Endothelial cell (in vitro differentiated cells): ENCODE results near the gene MS4A4A. TPM values are rescaled to one million over a fixed set of nuclear protein-coding genes. Genes with fewer than 3 reads are reported as not detected.
"Not testable (repeated sequence)": the region's sequence is repeated elsewhere in the genome, so short reads cannot be mapped to it uniquely, and the experiment has no call there.

Experiments used
- DNase-seq: peaks from one replicate; pipeline ENCODE4 v3.0.0; 2021; ENCODE audit warnings: low spot score
- H3K27ac Mint-ChIP-seq: one replicate; pipeline ENCODE4 v1.8.0; 2021; ENCODE audit warnings: mixed read lengths, inconsistent platforms; ENCODE audit not compliant: unreplicated experiment
- H3K27me3 Mint-ChIP-seq: one replicate; pipeline ENCODE4 v1.8.0; 2021; ENCODE audit warnings: mild to moderate bottlenecking, moderate library complexity, mixed read lengths, inconsistent platforms; ENCODE audit not compliant: unreplicated experiment
- H3K36me3 Mint-ChIP-seq: one replicate; pipeline ENCODE4 v1.8.0; 2021; ENCODE audit warnings: mild to moderate bottlenecking, low read depth, mixed read lengths, inconsistent platforms; ENCODE audit not compliant: unreplicated experiment
- H3K4me1 Mint-ChIP-seq: one replicate; pipeline ENCODE4 v1.8.0; 2021; ENCODE audit warnings: mild to moderate bottlenecking, mixed read lengths, inconsistent platforms; ENCODE audit not compliant: unreplicated experiment
- H3K4me3 Mint-ChIP-seq: one replicate; pipeline ENCODE4 v1.8.0; 2021; ENCODE audit warnings: mild to moderate bottlenecking, mixed read lengths, inconsistent platforms; ENCODE audit not compliant: unreplicated experiment
- H3K9me3 Mint-ChIP-seq: one replicate; pipeline ENCODE4 v1.8.0; 2021; ENCODE audit warnings: mixed read lengths, inconsistent platforms; ENCODE audit not compliant: unreplicated experiment
- CTCF ChIP-seq: fragments of 200-600 bp; sonication (generic); IDR thresholded peaks from one replicate; pipeline ENCODE4 v1.5.0; 2021; ENCODE audit warnings: antibody characterized with exemption; ENCODE audit not compliant: unreplicated experiment
- total RNA-seq: library from RNA; stranded (reverse); fragmentation: NEBNext Ultra II Directional; extraction: Animal tissue kit (Norgen Biotek cat#: 25700); gene quantifications from one replicate; pipeline ENCODE4 v1.2.1, GENCODE V29; 2021; ENCODE audit not compliant: unreplicated experiment

MS4A4A gene
- total RNA-seq, 1 donor from 2014 or later: not detected

GRCh38 chr11:60301178-60301577 is 20.7 kb downstream of the MS4A4A start:
- no peak for TF ChIP-seq CTCF
- H3K27me3 Mint-ChIP-seq: no peaks in the 10 kb centered on the region
- H3K4me1 Mint-ChIP-seq: no peaks in the 10 kb centered on the region
- H3K36me3 Mint-ChIP-seq: no peaks in the 10 kb centered on the region
- H3K27ac Mint-ChIP-seq: no peak overlapping the region
- H3K4me3 Mint-ChIP-seq: no peak overlapping the region
- H3K9me3 Mint-ChIP-seq: no peaks in the 10 kb centered on the region
- no peak for DNase-seq

DNA sequence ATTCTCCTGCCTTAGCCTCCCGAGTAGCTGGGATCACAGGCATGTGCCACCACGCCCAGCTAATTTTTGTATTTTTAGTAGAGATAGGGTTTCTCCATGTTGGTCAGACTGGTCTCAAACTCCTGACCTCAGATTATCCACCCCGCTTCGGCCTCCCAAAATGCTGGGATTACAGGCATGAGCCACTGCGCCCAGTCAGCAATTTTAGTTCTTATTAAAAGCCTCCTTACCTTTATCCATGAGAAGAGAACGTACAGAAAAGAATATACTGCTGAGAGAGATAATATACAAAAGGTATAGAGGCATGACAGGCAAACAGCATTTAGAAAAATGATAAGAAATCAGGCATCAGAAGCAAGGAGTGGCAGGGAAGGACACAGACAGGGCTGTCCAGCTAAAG is 21.4 kb downstream of the MS4A4A start:
- H3K4me1 Mint-ChIP-seq, H3K9me3 Mint-ChIP-seq, H3K4me3 Mint-ChIP-seq, H3K27me3 Mint-ChIP-seq, DNase-seq, H3K27ac Mint-ChIP-seq, H3K36me3 Mint-ChIP-seq: not testable (repeated sequence)

DNA sequence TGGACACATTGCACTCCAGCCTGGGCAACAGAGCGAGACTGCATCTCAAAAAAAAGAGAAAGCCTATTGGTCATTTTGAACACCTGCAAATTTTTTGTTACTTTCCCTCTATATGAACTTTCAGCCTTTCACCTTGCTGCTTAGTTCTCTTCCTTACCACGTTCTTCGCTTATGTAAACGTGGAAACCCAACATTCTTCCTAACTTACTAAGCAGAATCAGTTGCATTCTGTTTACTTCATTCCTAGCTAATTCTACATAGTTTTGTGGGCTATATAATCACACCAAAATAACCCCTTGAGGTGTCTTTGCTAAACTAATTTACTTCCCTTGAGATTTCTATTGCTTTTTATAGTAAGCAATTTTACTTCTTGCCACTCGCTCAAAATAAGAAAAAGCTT is 23.2 kb downstream of the MS4A4A start:
- no peak overlapping the region for H3K27ac Mint-ChIP-seq
- no peak for TF ChIP-seq CTCF
- H3K4me3 Mint-ChIP-seq: no peak overlapping the region
- H3K36me3 Mint-ChIP-seq: no peaks in the 10 kb centered on the region
- no peaks in the 10 kb centered on the region for H3K27me3 Mint-ChIP-seq
- H3K9me3 Mint-ChIP-seq: no peaks in the 10 kb centered on the region
- no peaks in the 10 kb centered on the region for H3K4me1 Mint-ChIP-seq
- DNase-seq: no peak

DNA sequence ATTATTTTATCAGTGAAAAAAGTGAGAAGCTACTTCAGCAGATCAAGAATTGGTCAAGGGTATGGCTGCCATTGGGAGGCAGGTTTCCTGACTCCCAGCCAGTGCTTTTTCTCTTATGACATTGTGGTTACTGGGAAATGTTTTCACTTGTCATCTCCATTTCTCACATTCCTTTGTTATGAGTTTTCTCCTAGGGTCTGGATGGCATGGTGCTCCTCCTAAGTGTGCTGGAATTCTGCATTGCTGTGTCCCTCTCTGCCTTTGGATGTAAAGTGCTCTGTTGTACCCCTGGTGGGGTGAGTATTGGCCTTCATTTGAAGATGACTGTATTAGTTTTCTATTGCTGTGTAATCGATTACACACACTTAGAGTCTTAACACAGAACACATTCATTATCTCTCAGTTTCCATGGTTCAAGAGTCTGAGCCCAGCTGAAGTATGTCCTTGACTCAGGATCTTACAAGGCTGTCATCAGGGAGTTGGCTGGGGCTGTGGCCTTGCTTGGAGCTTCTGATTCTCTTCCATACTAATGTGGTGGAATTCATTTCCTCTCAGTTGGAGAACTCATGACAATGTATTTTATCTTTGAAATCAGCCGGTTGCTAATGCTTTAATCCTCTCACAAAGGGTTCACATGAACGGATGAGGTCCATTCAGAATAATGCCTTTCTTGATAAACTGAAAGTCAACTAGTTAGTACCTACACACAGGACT is 25.6 kb downstream of the MS4A4A start:
- H3K4me1 Mint-ChIP-seq: no peaks in the 10 kb centered on the region
- no peaks in the 10 kb centered on the region for H3K36me3 Mint-ChIP-seq
- no peak overlapping the region for H3K27ac Mint-ChIP-seq
- no peak for TF ChIP-seq CTCF
- DNase-seq: no peak
- no peaks in the 10 kb centered on the region for H3K9me3 Mint-ChIP-seq
- no peak overlapping the region for H3K4me3 Mint-ChIP-seq
- H3K27me3 Mint-ChIP-seq: no peaks in the 10 kb centered on the region

- TF ChIP-seq CTCF: no peak
- no peak for DNase-seq
- no peaks in the 10 kb centered on the region for H3K36me3 Mint-ChIP-seq
- H3K27me3 Mint-ChIP-seq: no peaks in the 10 kb centered on the region
- H3K4me1 Mint-ChIP-seq: no peaks in the 10 kb centered on the region
- no peak overlapping the region for H3K4me3 Mint-ChIP-seq
- no peak overlapping the region for H3K27ac Mint-ChIP-seq
- H3K9me3 Mint-ChIP-seq: no peaks in the 10 kb centered on the region
Measured at GRCh38 chr11:60307507-60308195, 27.2 kb downstream of the MS4A4A start.
